A673 (cell line): ENCODE results near the gene CACNA2D3. TPM values are rescaled to one million over a fixed set of nuclear protein-coding genes. Genes with fewer than 3 reads are reported as not detected.

Source experiments
- BruUV-seq: library from RNA; stranded (reverse); fragments of 400-500 nt; replicated peaks from 2 replicates; lab custom pipeline; 2021; lab: Mats Ljungman, UMichigan
- CTCF ChIA-PET: fragments of 300-600 bp; sonication (Branson Sonifier 250); formaldehyde crosslinking; loops from one replicate; lab custom pipeline; 2022; ENCODE audit warnings: antibody characterized with exemption; lab: Charles Lee
- POLR2A ChIA-PET: fragments of 300-600 bp; sonication (Branson Sonifier 250); formaldehyde crosslinking; loops from one replicate; lab custom pipeline; 2022; ENCODE audit warnings: antibody characterized with exemption; ENCODE audit not compliant: low non-redundant PET; lab: Charles Lee
- DNase-seq: peaks from one replicate; pipeline ENCODE4 v3.0.0-alpha.2; 2015; ENCODE audit warnings: low spot score
- H3K27ac ChIP-seq: fragments of 200-600 bp; sonication (generic); 2 replicates; pipeline ENCODE4 v1.5.1; 2016; ENCODE audit warnings: mixed run types, low read depth, mild to moderate bottlenecking, mixed read lengths, antibody characterized with exemption, low read length; ENCODE audit not compliant: poor library complexity, severe bottlenecking
- H3K27me3 ChIP-seq: fragments of 200-600 bp; sonication (generic); replicated peaks from 2 replicates; pipeline ENCODE4 v1.6.1; 2017; ENCODE audit warnings: mixed run types, low read depth, mild to moderate bottlenecking, mixed read lengths, antibody characterized with exemption, low read length; ENCODE audit not compliant: insufficient read depth, poor library complexity
- H3K36me3 ChIP-seq: fragments of 200-600 bp; sonication (generic); 2 replicates; pipeline ENCODE4 v1.6.1; 2016; ENCODE audit warnings: mixed run types, mild to moderate bottlenecking, mixed read lengths, antibody characterized with exemption, low read length; ENCODE audit not compliant: insufficient read depth, poor library complexity, severe bottlenecking
- H3K4me1 ChIP-seq: fragments of 200-600 bp; sonication (generic); 2 replicates; pipeline ENCODE4 v1.6.1; 2017; ENCODE audit warnings: mixed run types, mild to moderate bottlenecking, mixed read lengths, antibody characterized with exemption, low read length; ENCODE audit not compliant: insufficient read depth, poor library complexity, severe bottlenecking
- H3K4me3 ChIP-seq: fragments of 200-600 bp; sonication (generic); 2 replicates; pipeline ENCODE4 v1.5.1; 2016; ENCODE audit warnings: low read depth, mixed run types, mild to moderate bottlenecking, mixed read lengths, low read length; ENCODE audit not compliant: poor library complexity, severe bottlenecking
- H3K9me3 ChIP-seq: fragments of 200-600 bp; sonication (generic); 2 replicates; pipeline ENCODE4 v1.6.1; 2016; ENCODE audit warnings: mixed run types, low read depth, mild to moderate bottlenecking, mixed read lengths, antibody characterized with exemption, low read length; ENCODE audit not compliant: poor library complexity, severe bottlenecking
- EZH2 ChIP-seq: fragments of 200-600 bp; sonication (generic); IDR thresholded peaks from 2 replicates; pipeline ENCODE4 v1.6.1; 2017; ENCODE audit warnings: borderline replicate concordance, low read depth, mild to moderate bottlenecking, mixed read lengths, antibody characterized with exemption, low read length; ENCODE audit not compliant: poor library complexity, severe bottlenecking
- intact Hi-C: fragments of 100-400 bp; cut with micrococcal nuclease; formaldehyde crosslinking; loops from one replicate; pipeline ENCODE4 v1.10.0; 2022; ENCODE audit not compliant: unreplicated experiment
- total RNA-seq: library from RNA; stranded (reverse); gene quantifications from 2 replicates; pipeline ENCODE4 v1.2.3, GENCODE V29; 2021
- TF ChIP-seq, protein P1 (sequence below): fragments of 300-800, 200-600 bp; sonication (generic); conservative IDR thresholded peaks from 2 replicates; pipeline ENCODE4 v1.5.1; 2017; ENCODE audit warnings: low read depth, mild to moderate bottlenecking, antibody characterized with exemption, low read length, moderate library complexity, mixed read lengths

CACNA2D3 gene
- total RNA-seq, 1 experiment from 2014 or later: not detected

DNA sequence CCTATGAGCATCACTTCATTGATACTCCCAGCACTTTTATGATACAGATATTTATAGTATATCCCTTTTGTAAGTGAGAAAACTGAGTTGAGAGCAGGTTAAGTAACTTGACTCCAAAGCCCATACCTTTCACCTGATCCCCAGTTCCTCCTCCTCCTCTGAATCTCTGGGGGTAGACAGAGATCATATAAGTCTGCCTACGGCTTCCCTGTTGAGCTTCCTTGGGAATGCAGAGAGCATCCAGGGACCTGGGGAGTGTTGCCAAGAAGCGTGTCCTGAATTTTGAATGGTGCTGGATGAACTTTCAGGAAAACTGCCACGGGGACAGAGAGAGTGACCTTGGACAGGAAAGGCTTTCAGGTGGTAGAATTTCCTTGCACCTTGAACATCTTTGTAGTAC lies 537.0 kb downstream of the CACNA2D3 start:
- Histone ChIP-seq H3K27me3 (no peaks in the 10 kb centered on the region), H3K4me1 (no peaks in the 10 kb centered on the region), H3K4me3 (no peak overlapping the region), H3K27ac (no peak overlapping the region), H3K9me3 (no peaks in the 10 kb centered on the region), H3K36me3 (no peaks in the 10 kb centered on the region)
- DNase-seq: no peak
- ChIA-PET POLR2A (no interaction called here), CTCF (no interaction called here)
- no TSS peak for BruUV-seq
- TF ChIP-seq EZH2: no peak
- TF ChIP-seq, protein P1, sequence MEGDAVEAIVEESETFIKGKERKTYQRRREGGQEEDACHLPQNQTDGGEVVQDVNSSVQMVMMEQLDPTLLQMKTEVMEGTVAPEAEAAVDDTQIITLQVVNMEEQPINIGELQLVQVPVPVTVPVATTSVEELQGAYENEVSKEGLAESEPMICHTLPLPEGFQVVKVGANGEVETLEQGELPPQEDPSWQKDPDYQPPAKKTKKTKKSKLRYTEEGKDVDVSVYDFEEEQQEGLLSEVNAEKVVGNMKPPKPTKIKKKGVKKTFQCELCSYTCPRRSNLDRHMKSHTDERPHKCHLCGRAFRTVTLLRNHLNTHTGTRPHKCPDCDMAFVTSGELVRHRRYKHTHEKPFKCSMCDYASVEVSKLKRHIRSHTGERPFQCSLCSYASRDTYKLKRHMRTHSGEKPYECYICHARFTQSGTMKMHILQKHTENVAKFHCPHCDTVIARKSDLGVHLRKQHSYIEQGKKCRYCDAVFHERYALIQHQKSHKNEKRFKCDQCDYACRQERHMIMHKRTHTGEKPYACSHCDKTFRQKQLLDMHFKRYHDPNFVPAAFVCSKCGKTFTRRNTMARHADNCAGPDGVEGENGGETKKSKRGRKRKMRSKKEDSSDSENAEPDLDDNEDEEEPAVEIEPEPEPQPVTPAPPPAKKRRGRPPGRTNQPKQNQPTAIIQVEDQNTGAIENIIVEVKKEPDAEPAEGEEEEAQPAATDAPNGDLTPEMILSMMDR: no peak
- intact Hi-C loops: no loop called here

DNA sequence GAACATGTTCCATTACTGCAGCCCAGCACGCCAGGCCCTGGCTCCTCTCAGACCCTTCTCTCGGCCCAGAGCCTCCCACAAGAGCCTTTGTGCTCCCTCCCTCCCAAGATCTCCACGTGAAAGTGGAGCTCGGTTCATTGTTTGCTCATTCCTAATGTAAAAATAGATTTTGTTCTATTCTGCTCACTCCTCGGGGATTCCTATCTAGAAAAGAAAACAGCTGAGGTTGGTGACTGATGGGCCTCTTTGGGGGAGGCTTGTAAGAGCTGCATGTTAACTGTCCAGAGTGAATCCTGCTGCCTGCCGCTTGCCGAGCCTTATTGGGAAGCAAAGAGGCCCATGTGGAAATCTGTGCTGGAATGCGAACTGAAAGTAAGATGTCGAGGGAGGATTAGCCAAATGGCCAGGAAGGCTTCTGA lies 538.4 kb downstream of the CACNA2D3 start:
- intact Hi-C loops: no loop called here
- Histone ChIP-seq H3K36me3 (no peaks in the 10 kb centered on the region), H3K4me3 (no peak overlapping the region), H3K4me1 (no peaks in the 10 kb centered on the region), H3K9me3 (no peaks in the 10 kb centered on the region), H3K27ac (no peak overlapping the region), H3K27me3 (no peaks in the 10 kb centered on the region)
- TF ChIP-seq EZH2: no peak
- TF ChIP-seq, protein P1: no peak
- CTCF ChIA-PET: no interaction called here
- POLR2A ChIA-PET: no interaction called here
- no TSS peak for BruUV-seq
- no peak for DNase-seq

DNA sequence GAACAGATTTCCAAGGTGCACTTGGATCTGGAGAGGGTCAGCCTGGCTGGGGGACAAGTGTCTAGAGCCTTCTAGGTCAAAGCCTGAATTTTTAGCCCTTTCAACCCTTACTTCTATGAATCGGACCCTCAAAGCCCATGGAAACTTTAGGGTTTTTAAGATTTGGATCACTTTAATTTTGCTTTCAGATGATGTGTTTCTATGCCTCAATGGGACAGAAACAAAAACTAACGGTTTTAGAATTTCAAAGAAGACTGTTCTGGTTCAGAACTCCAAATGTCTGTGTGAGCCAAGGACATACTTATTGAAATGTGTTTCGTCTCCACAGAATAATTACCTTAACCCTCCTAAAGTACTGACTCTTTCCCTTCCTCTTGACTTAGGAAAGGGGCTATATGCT lies 538.8 kb downstream of the CACNA2D3 start:
- CTCF ChIA-PET: no interaction called here

More for the DNA sequence above, 538.8 kb downstream of the CACNA2D3 start:
- no peak overlapping the region for H3K27ac ChIP-seq
- no peaks in the 10 kb centered on the region for H3K4me1 ChIP-seq
- no peaks in the 10 kb centered on the region for H3K36me3 ChIP-seq
- intact Hi-C loops: no loop called here
- TF ChIP-seq EZH2: no peak
- TF ChIP-seq, protein P1: no peak
- no peak for DNase-seq
- POLR2A ChIA-PET: no interaction called here
- BruUV-seq: no TSS peak
- no peaks in the 10 kb centered on the region for H3K9me3 ChIP-seq
- no peak overlapping the region for H3K4me3 ChIP-seq
- no peaks in the 10 kb centered on the region for H3K27me3 ChIP-seq
